ENCODE data around the gene ZFPM1.

- no peak for TF ChIP-seq POLR2AphosphoS5 (IDR thresholded peaks at IDR 0.05)
- TF ChIP-seq, protein P1, sequence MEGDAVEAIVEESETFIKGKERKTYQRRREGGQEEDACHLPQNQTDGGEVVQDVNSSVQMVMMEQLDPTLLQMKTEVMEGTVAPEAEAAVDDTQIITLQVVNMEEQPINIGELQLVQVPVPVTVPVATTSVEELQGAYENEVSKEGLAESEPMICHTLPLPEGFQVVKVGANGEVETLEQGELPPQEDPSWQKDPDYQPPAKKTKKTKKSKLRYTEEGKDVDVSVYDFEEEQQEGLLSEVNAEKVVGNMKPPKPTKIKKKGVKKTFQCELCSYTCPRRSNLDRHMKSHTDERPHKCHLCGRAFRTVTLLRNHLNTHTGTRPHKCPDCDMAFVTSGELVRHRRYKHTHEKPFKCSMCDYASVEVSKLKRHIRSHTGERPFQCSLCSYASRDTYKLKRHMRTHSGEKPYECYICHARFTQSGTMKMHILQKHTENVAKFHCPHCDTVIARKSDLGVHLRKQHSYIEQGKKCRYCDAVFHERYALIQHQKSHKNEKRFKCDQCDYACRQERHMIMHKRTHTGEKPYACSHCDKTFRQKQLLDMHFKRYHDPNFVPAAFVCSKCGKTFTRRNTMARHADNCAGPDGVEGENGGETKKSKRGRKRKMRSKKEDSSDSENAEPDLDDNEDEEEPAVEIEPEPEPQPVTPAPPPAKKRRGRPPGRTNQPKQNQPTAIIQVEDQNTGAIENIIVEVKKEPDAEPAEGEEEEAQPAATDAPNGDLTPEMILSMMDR (IDR thresholded peaks at IDR 0.05), result no peak
Observed at GRCh38 chr16:88417684-88418476, 35.2 kb upstream of the ZFPM1 start.

Measured in prostate gland (tissue), 2 donors.